GM18861 (cell line): Measurements from ENCODE around the gene CABP2.
"Not testable (repeated sequence)": the region's sequence is repeated elsewhere in the genome, so short reads cannot be mapped to it uniquely, and the experiment has no call there.

ENCODE experiments used
- ATAC-seq: cut with Tn5 transposase; IDR thresholded peaks from one replicate; pipeline ENCODE4 v1.9.1; 2021; ENCODE audit not compliant: unreplicated experiment

CABP2 gene

GRCh38 chr11:67539550-67539949 is 16.3 kb upstream of the CABP2 start:
- ATAC-seq = no peak

GRCh38 chr11:67538823-67539505 is 15.7 kb upstream of the CABP2 start:
- no peak for ATAC-seq

- no peak for ATAC-seq
These were observed 15.1 kb upstream of the CABP2 start for GRCh38 chr11:67538306-67538705.

GRCh38 chr11:67535561-67535960 is 12.3 kb upstream of the CABP2 start:
- no peak for ATAC-seq

GRCh38 chr11:67534070-67534679 is 10.9 kb upstream of the CABP2 start:
- ATAC-seq = no peak

- no peak for ATAC-seq
These were observed 9.6 kb upstream of the CABP2 start for GRCh38 chr11:67532889-67533288.

- ATAC-seq = no peak
These were observed 7.0 kb upstream of the CABP2 start for GRCh38 chr11:67530282-67530592.

- no peak for ATAC-seq
These were observed 5.1 kb upstream of the CABP2 start for GRCh38 chr11:67528376-67528775.

- no peak for ATAC-seq
These were observed 2.2 kb upstream of the CABP2 start for GRCh38 chr11:67525275-67525976.

- no peak for ATAC-seq
These were observed 1.2 kb upstream of the CABP2 start for GRCh38 chr11:67524480-67524808.

GRCh38 chr11:67523556-67524479 is 572 bp upstream of the CABP2 start:
- ATAC-seq = no peak

- no peak for ATAC-seq
These were observed 908 bp downstream of the CABP2 start for GRCh38 chr11:67522338-67522737.

GRCh38 chr11:67521924-67522323 is 1.3 kb downstream of the CABP2 start:
- no peak for ATAC-seq

GRCh38 chr11:67520856-67521824 is 2.1 kb downstream of the CABP2 start:
- no peak for ATAC-seq

- ATAC-seq = no peak
These were observed 3.5 kb downstream of the CABP2 start for GRCh38 chr11:67519726-67520125.

- no peak for ATAC-seq
These were observed 5.3 kb downstream of the CABP2 start for GRCh38 chr11:67517784-67518552.

GRCh38 chr11:67516806-67517205 is 6.4 kb downstream of the CABP2 start:
- no peak for ATAC-seq

- ATAC-seq = no peak
These were observed 9.1 kb downstream of the CABP2 start for GRCh38 chr11:67514116-67514515.

GRCh38 chr11:67511558-67511957 is 11.7 kb downstream of the CABP2 start:
- not testable (repeated sequence) for ATAC-seq

GRCh38 chr11:67510023-67510345 is 13.3 kb downstream of the CABP2 start:
- no peak for ATAC-seq
